HEK293 (cell line): ENCODE results near the gene KIF4A.

Experiments used
- CTCF ChIP-seq: fragments of 450-650 bp; formaldehyde crosslinking; IDR thresholded peaks from 2 replicates; pipeline ENCODE4 v1.5.1; 2016; ENCODE audit warnings: missing biosample characterization, missing genetic modification characterization
- ZNF24 ChIP-seq: fragments of 450-650 bp; formaldehyde crosslinking; IDR thresholded peaks from 2 replicates; pipeline ENCODE4 v1.5.1; 2016; ENCODE audit warnings: missing biosample characterization, missing genetic modification characterization
- ZNF529 ChIP-seq: fragments of 450-650 bp; formaldehyde crosslinking; IDR thresholded peaks from 2 replicates; pipeline ENCODE4 v1.5.1; 2017; ENCODE audit warnings: missing genetic modification characterization, missing biosample characterization; ENCODE audit not compliant: insufficient replicate concordance

- TF ChIP-seq ZNF529 (tag by site-specific recombination) (no peak), ZNF24 (tag by site-specific recombination) (no peak), CTCF (tag by site-specific recombination) (no peak)
These were observed 177.1 kb downstream of the KIF4A start for GRCh38 chrX:70466968-70467367.
